ENCODE results near the gene GSE1.

GSE1 gene

GRCh38 chr16:85574672-85575475 is 38.2 kb upstream of the GSE1 start:
- DNase-seq: no peak

- DNase-seq: no peak
Measured at GRCh38 chr16:85575920-85576319, 37.2 kb upstream of the GSE1 start.

- no peak for DNase-seq
Measured at GRCh38 chr16:85576944-85577343, 36.2 kb upstream of the GSE1 start.

- DNase-seq: no peak
Measured at GRCh38 chr16:85577899-85578598, 35.1 kb upstream of the GSE1 start.

DNA sequence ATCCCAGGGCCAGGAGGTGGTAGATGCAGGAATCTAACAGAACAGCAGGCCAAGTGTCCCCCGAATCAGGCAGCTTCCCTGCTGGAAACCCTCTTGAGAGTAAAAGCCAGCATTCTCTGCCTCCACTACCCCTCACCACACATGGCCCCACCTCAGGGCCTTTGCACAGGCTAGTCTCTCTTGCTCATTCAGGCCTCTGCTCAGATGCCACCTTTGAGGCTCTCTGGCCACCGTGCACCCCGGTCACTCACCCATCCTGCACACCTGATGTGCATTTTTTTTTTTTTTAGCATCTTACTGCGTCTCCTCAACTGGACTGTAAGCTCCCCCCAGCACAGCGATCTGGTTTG is 34.5 kb upstream of the GSE1 start:
- DNase-seq: no peak

DNA sequence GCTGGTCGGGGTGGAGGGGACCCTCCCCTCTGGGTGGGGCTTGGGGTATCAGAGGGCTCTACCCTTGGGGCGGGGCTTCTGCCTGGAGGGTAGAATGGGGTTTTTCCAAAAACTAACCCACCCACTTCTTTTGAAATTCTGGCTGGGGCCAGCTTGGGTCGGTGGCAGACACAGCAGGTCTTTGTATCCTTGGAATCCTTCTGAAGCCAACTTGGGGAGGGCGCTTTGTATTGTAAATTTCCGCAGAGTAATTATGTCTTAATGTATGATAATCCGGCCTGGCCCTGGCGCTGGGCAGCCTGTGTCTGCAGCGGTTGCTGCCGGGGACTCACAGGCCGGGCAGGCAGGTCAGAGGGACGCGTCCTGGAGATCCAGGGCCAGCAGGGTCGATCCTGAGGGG is 33.9 kb upstream of the GSE1 start:
- no peak for DNase-seq

GRCh38 chr16:85579923-85580580 is 33.1 kb upstream of the GSE1 start:
- DNase-seq: no peak

DNA sequence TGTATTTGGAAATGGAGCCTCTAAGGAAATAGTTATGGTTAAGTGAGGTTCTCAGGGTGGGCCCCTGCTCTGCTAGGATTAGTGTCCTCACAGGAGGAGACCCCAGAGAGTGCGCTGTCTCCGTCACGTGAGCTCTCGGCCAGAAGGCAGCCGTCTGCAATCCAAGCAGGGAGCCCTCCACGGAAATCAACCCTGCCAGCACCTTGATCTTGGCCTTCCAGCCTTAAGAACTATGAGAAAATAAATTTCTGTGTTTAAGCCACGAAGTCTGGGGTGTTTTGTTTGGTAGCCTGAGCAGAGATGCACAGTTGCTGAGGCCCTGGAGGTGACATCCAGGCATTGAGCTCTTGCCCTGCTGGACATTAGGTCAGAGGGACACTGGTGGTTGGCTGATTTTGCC is 32.4 kb upstream of the GSE1 start:
- DNase-seq: no peak

GRCh38 chr16:85582229-85582991 is 30.7 kb upstream of the GSE1 start:
- DNase-seq: no peak

DNA sequence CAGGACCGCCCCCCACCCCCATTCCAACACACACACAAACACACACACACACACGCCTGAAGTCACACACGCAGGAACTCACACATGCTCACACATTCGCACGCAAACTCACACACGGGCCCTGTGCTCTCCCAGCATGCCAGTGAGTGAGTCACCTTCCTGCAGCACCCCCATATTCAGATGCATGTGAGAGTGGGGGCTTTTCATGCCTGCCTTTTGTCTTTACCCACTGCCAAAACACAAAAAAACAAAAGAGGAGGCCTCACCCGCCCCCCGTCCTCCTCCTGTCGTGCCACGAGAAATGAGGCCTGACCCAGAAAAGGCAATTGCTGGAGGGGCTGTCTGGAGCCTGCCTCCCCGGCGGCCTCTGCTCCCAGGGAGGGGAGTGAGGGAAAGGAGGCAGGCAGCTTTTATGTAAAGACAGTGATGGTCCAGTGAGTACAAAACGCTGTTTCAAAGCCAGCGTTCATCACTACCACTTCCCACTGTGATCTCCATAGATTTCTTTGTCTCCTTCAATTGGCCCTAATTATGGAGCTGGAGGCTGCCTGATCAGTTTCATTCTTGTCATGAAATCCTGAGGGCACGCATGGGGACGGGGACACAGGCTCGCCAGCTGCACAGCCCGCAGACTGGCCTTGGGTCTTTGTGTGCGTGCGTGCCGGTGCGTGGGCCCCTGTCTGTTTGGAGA is 29.5 kb upstream of the GSE1 start:
- no peak for DNase-seq

- DNase-seq: no peak
Measured at GRCh38 chr16:85584267-85584666, 28.9 kb upstream of the GSE1 start.

DNA sequence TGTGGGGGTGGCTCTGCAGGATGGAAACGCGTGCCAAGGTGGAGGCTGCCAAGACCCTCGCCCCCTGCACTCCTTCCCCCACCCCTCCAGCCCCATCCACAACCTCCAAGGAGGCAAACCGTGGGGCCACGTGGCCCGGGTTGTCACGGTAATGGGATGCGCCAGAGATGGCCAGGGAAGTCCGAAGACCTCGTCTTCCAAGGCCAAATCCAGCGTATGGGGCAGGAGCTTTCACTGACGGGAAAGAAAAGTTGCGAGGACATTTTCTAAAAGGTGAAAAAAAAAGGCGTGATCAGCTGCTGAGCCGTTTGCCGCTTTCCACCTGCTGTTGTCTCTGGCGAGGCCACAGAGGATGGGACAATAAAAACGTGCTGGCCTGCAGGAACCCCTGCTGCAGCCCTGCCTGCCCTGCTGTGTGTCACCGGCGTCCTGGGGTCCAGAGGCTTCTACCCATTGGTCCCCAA is 28.3 kb upstream of the GSE1 start:
- DNase-seq: no peak

GRCh38 chr16:85585711-85586110 is 27.4 kb upstream of the GSE1 start:
- DNase-seq: no peak

DNA sequence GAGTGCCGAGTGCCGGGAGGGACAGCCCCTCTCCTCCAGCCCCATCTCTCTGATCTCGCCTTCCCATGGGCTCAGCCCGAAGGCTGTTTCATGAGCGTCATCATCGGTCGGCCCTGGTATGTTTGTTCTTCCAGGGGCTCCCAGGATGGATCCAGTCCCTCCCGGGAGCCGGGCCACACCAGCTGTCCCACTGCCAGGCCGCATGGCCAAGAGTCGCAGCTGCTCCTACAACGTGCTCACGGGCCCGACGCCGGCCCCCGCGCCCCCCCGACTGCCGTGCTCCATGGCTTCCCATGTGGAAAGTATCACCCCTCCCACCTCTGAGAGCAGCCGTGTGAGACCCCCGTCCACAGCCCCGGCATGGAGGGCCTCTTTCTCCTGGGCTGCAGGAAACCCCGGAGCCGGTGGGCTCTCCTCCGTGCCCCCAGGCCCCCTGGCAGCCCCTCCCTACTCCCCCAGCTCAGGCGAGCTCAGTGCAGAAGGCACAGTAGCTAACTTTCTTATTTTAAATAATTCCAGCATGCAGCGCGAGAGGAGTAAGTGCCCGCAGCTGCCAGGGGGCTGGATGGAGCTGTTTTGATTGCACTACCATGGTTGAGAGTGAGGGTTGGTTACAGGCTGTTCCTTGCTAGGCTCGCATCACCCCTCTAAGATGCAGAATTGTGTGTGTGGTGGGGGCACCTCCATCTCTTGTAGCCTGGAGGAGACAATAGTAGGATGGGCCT is 26.6 kb upstream of the GSE1 start:
- DNase-seq: no peak

DNA sequence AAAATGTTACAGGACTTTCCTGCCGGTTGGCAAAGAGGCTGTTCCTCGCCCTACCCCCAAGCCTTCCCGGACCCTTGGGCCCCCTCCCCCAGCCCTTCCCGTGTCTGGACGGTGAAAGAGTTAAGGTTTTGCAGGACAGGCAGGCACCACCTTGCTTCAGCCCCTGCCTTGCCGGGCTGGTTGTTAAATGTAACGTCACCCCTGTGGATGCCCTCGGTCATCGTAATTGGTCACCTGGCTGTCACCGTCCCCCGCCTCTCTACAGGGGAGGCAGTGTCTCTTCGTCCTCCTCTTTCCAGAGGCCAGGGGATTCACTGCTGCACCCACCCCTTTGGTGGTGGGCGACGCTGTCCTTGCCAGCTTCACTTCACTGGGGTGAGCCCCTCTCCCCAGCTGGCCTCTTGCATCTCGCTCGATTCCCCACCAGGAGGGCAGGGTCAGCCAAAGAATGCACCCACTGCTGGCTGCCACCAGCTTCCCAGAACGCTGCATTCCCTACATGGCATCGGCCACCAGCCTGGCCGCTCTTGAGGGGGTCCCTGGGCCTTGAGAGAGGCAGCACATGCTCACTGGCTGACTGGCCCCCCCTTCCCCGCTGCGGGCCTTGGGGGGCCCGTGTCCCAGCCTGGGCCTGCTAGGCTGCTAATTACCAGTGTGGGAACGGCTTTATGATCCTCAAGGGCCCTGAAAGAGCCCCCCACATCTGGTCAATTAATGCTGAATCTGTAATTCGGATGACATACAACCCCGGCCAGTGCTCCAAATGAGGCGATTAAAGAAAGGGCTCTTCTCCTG is 25.2 kb upstream of the GSE1 start:
- DNase-seq: no peak

GRCh38 chr16:85588562-85589503 is 24.3 kb upstream of the GSE1 start:
- DNase-seq: no peak

- DNase-seq: no peak
Measured at GRCh38 chr16:85589688-85590505, 23.2 kb upstream of the GSE1 start.

- DNase-seq: no peak
Measured at GRCh38 chr16:85590506-85590832, 22.7 kb upstream of the GSE1 start.

- DNase-seq: no peak
Measured at GRCh38 chr16:85591381-85591780, 21.7 kb upstream of the GSE1 start.

All from activated CD4-positive, alpha-beta T cell treated with anti-CD3 and anti-CD28 coated beads, Interleukin-2, amount 50 U/mL, for 16 hours (primary cell).